Mesothelial cell of epicardium (in vitro differentiated cells): ENCODE data around the gene RRM1. TPM values are rescaled to one million over a fixed set of nuclear protein-coding genes. Genes with fewer than 3 reads are reported as not detected.

Source experiments
- DNase-seq, 2 experiments: peaks; one replicate each; pipeline ENCODE4 v3.0.0; 2021; ENCODE audit warnings: low spot score in 2 of 2; ENCODE audit not compliant: unreplicated experiment in 2 of 2
- H3K27ac Mint-ChIP-seq: 2 replicates; pipeline ENCODE4 v1.8.0; 2021; ENCODE audit warnings: mixed read lengths
- H3K27me3 Mint-ChIP-seq: 2 replicates; pipeline ENCODE4 v1.8.0; 2021; ENCODE audit warnings: low read depth, mixed read lengths
- H3K36me3 Mint-ChIP-seq: 2 replicates; pipeline ENCODE4 v1.8.0; 2021; ENCODE audit warnings: mixed read lengths
- H3K4me1 Mint-ChIP-seq: 2 replicates; pipeline ENCODE4 v1.8.0; 2021; ENCODE audit warnings: mixed read lengths
- H3K4me3 Mint-ChIP-seq: 2 replicates; pipeline ENCODE4 v1.8.0; 2021; ENCODE audit warnings: mild to moderate bottlenecking, moderate library complexity, mixed read lengths
- H3K9me3 Mint-ChIP-seq: 2 replicates; pipeline ENCODE4 v1.8.0; 2021; ENCODE audit warnings: mixed read lengths
- total RNA-seq: library from RNA; stranded (reverse); gene quantifications from 3 replicates; pipeline ENCODE4 v1.2.1, GENCODE V29; 2021
- TF ChIP-seq, protein P1 (sequence below): fragments of 200-600 bp; sonication (generic); IDR thresholded peaks from one replicate; pipeline ENCODE4 v1.5.0; 2021; ENCODE audit warnings: antibody characterized with exemption; ENCODE audit not compliant: unreplicated experiment

Gene RRM1
- total RNA-seq, 1 donor from 2014 or later: 58.6 TPM

DNA sequence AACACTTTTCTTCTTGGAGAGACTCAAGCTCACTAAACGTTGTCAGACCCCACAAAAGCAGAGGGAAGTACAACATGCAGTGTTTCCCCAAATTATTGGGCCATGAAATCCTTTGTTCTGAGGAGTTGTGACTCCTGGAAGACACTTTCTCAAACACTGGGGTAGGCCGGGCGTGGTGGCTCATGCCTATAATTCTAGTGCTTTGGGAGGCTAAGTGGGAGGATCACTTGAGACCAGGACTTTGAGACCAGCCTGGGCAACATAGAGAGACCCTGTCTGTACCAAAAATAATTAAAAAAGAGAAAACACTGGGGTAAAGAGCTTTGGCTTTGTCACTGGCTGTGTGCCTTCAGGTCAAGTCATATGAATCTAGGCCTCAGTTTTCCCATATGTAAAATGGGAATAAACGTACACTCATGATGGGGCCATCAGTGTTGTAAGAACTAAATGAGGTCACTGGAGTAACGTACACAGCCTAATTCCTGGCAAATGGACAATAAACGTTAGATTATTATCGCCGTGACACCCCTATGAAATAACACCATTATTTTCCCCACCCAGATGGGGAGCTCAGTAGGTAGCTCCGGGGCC lies 92.0 kb downstream of the RRM1 start:
- H3K9me3 Mint-ChIP-seq: no peaks in the 10 kb centered on the region
- no peak for DNase-seq
- TF ChIP-seq, protein P1, sequence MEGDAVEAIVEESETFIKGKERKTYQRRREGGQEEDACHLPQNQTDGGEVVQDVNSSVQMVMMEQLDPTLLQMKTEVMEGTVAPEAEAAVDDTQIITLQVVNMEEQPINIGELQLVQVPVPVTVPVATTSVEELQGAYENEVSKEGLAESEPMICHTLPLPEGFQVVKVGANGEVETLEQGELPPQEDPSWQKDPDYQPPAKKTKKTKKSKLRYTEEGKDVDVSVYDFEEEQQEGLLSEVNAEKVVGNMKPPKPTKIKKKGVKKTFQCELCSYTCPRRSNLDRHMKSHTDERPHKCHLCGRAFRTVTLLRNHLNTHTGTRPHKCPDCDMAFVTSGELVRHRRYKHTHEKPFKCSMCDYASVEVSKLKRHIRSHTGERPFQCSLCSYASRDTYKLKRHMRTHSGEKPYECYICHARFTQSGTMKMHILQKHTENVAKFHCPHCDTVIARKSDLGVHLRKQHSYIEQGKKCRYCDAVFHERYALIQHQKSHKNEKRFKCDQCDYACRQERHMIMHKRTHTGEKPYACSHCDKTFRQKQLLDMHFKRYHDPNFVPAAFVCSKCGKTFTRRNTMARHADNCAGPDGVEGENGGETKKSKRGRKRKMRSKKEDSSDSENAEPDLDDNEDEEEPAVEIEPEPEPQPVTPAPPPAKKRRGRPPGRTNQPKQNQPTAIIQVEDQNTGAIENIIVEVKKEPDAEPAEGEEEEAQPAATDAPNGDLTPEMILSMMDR: no peak
- H3K36me3 Mint-ChIP-seq: no peaks in the 10 kb centered on the region
- peak overlapping the region; percentile 79 for H3K4me3 Mint-ChIP-seq
- H3K4me1 Mint-ChIP-seq: peaks cover 4% of the 10 kb centered on the region
- H3K27me3 Mint-ChIP-seq: no peaks in the 10 kb centered on the region
- no peak overlapping the region for H3K27ac Mint-ChIP-seq

- TF ChIP-seq, protein P1: peak; percentile 97
- H3K27ac Mint-ChIP-seq: no peak overlapping the region
Observed at GRCh38 chr11:4187055-4187988, 92.7 kb downstream of the RRM1 start.

More at GRCh38 chr11:4187055-4187988, 92.7 kb downstream of the RRM1 start:
- H3K4me1 Mint-ChIP-seq: peaks cover 4% of the 10 kb centered on the region
- H3K27me3 Mint-ChIP-seq: no peaks in the 10 kb centered on the region
- peak; percentile 87 to 98 for DNase-seq
- H3K9me3 Mint-ChIP-seq: no peaks in the 10 kb centered on the region
- no peaks in the 10 kb centered on the region for H3K36me3 Mint-ChIP-seq
- H3K4me3 Mint-ChIP-seq: peak overlapping the region; percentile 79

Other genes with a start within 250 kb of the RRM1 start
- gene STIM1, start 239.1 kb upstream of the RRM1 start, total RNA-seq: 41.2 to 43.9 TPM (median 43.7 TPM) in 3 replicates